ENCODE results near the gene HOXD3.

The HOXD3 gene

DNA sequence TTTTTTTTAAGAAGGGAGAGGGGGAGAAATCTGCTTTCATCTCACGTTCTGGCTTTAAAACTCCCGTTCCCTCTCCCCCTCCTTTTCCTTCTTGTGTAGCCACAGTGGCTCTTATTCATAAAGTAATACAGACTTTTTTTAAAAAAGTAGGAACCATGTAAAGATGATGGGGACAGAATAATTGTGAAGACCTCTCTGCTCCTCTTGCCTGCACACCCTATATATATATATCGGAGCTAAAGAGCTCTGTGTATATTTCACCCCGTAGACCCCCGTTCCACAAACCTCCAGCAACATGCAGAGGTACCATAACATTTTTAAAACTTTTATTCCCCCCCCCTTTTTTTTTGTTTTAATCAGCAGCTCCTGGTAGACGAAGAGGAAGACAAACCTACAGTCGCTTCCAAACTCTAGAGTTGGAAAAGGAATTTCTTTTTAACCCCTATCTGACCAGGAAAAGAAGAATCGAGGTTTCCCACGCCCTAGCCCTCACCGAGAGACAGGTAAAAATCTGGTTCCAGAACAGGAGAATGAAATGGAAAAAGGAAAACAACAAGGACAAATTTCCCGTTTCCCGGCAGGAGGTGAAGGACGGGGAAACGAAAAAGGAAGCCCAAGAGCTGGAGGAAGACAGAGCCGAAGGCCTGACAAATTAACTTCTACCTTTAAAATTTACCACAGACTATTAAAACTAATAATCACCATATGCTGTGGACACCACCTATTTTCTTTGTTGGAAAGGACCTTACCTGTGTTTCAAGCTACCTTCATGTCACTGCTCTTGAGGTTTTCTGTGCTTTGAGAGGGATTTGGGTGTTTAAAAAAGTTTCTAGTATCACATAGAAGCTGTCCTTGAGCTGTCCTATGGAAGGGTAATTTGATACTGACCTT is 25.9 kb upstream of the HOXD3 start:
- H3K27ac ChIP-seq: no peak overlapping the region
- no peaks in the 10 kb centered on the region for H3K36me3 ChIP-seq (ENCODE audit: insufficient read depth)
- TF ChIP-seq, protein P1, sequence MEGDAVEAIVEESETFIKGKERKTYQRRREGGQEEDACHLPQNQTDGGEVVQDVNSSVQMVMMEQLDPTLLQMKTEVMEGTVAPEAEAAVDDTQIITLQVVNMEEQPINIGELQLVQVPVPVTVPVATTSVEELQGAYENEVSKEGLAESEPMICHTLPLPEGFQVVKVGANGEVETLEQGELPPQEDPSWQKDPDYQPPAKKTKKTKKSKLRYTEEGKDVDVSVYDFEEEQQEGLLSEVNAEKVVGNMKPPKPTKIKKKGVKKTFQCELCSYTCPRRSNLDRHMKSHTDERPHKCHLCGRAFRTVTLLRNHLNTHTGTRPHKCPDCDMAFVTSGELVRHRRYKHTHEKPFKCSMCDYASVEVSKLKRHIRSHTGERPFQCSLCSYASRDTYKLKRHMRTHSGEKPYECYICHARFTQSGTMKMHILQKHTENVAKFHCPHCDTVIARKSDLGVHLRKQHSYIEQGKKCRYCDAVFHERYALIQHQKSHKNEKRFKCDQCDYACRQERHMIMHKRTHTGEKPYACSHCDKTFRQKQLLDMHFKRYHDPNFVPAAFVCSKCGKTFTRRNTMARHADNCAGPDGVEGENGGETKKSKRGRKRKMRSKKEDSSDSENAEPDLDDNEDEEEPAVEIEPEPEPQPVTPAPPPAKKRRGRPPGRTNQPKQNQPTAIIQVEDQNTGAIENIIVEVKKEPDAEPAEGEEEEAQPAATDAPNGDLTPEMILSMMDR (conservative IDR thresholded peaks at IDR 0.05; ENCODE audit: low read depth, low read length): no peak
- peaks cover 12% of the 10 kb centered on the region for H3K4me1 ChIP-seq (ENCODE audit: low read depth, poor library complexity, severe bottlenecking)
- H4K20me1 ChIP-seq (ENCODE audit: insufficient read depth): no peaks in the 10 kb centered on the region
- H3K4me3 ChIP-seq (IDR thresholded peaks at IDR 0.05; ENCODE audit: insufficient read depth, low read depth, low read length): no peak overlapping the region
- H3K27me3 ChIP-seq (ENCODE audit: insufficient read depth, low read depth): no peaks in the 10 kb centered on the region
- no peak overlapping the region for H2AFZ ChIP-seq (ENCODE audit: low read depth)
- no peaks in the 10 kb centered on the region for H3K79me2 ChIP-seq (ENCODE audit: insufficient read depth, low read depth)
- H3K9ac ChIP-seq: no peak overlapping the region
- no peak overlapping the region for H3K4me2 ChIP-seq

DNA sequence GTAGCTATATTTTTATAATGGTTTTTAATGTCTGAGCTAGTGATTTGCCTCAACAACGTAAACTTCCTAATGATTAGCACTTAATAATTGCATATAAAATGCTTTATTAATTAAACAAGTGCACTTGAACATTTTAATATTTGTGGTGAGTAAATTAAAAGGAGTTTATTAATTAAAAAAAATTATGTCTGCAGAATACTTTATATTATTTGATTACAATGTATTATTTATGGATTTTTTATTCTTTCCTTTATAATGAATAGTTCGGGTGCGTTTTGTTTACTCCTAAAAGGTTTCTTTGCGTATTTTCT is 25.3 kb upstream of the HOXD3 start:
- no peaks in the 10 kb centered on the region for H3K79me2 ChIP-seq (ENCODE audit: insufficient read depth, low read depth)
- no peaks in the 10 kb centered on the region for H3K36me3 ChIP-seq (ENCODE audit: insufficient read depth)
- H3K27ac ChIP-seq: no peak overlapping the region
- TF ChIP-seq, protein P1 (conservative IDR thresholded peaks at IDR 0.05; ENCODE audit: low read depth, low read length): no peak
- no peak overlapping the region for H3K4me2 ChIP-seq
- no peaks in the 10 kb centered on the region for H3K27me3 ChIP-seq (ENCODE audit: insufficient read depth, low read depth)
- no peak overlapping the region for H2AFZ ChIP-seq (ENCODE audit: low read depth)
- peaks cover 12% of the 10 kb centered on the region for H3K4me1 ChIP-seq (ENCODE audit: low read depth, poor library complexity, severe bottlenecking)
- no peak overlapping the region for H3K4me3 ChIP-seq (IDR thresholded peaks at IDR 0.05; ENCODE audit: insufficient read depth, low read depth, low read length)
- H3K9ac ChIP-seq: no peak overlapping the region
- no peaks in the 10 kb centered on the region for H4K20me1 ChIP-seq (ENCODE audit: insufficient read depth)

DNA sequence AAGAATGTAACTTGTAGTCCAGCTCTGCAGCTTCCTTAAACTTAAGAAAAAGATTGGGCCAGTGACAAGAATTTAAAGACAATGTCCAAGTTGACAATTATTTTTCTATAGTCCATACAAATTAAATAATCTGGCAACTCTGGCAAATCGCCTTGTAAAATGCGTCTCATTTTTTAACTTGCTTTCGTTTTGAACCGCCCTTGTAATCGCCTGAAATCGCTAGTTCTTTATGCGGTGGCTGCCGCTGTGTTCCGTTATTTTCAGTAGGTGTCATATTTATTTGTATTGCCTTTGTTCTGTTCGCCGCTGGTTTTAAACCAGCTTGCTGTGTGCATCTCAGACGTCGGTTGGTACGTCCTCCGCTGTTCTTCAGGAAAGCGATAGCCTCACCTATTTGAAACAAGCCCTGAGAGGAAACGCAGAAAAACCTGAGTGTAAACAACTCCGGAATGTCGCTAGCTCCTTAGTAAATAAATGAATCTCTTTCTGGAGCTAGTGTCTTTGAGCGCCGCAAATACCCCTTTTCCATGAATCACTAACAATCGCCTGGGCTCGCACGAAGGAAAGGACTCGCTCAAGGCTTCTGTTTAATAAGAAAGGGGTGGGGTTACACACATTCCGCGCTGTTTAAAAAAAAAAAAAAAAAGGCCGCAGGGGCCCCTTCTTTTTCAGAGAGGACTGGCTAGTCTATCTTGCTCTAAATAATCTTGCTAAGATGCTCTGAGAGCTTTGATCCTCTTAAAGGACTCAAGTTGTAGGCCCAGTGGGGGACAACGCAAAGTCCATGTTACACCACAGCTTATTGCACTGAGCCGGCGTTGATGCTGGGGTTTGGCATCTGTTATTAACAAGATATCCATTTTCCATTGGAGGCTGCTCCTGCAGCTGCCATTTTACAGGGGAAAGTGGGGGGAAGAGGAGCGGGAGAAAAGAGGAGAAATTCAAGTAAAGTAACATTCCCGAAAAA is 24.6 kb upstream of the HOXD3 start:
- Histone ChIP-seq H3K27me3 (ENCODE audit: insufficient read depth, low read depth) (no peaks in the 10 kb centered on the region), H2AFZ (ENCODE audit: low read depth) (no peak overlapping the region), H3K27ac (no peak overlapping the region), H3K4me3 (IDR thresholded peaks at IDR 0.05; ENCODE audit: insufficient read depth, low read depth, low read length) (no peak overlapping the region), H4K20me1 (ENCODE audit: insufficient read depth) (no peaks in the 10 kb centered on the region), H3K4me2 (no peak overlapping the region), H3K4me1 (ENCODE audit: low read depth, poor library complexity, severe bottlenecking) (peaks cover 19% of the 10 kb centered on the region), H3K36me3 (ENCODE audit: insufficient read depth) (no peaks in the 10 kb centered on the region), H3K9ac (no peak overlapping the region), H3K79me2 (ENCODE audit: insufficient read depth, low read depth) (no peaks in the 10 kb centered on the region)
- TF ChIP-seq, protein P1 (conservative IDR thresholded peaks at IDR 0.05; ENCODE audit: low read depth, low read length): no peak

DNA sequence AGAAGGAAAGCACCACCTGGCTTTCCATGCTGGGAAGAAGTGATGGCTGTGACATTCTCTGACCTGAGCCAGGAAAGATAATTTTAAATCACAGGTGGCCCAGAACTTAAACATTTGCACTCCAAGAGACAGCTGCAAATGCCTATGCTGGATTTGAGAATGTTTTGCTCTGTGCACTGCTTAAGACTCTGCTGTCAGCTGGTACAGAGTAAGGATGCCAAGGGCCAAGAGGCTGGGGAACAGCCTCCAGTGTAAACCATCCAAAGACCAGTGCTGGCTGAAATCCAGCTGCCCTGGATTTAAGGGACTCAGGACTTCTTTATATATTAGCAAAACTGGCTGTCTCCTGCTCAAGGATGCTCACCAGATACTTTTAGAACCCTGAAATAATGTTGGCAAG is 23.7 kb upstream of the HOXD3 start:
- H2AFZ ChIP-seq (ENCODE audit: low read depth): no peak overlapping the region
- H3K79me2 ChIP-seq (ENCODE audit: insufficient read depth, low read depth): no peaks in the 10 kb centered on the region
- TF ChIP-seq, protein P1 (conservative IDR thresholded peaks at IDR 0.05; ENCODE audit: low read depth, low read length): no peak
- H3K4me3 ChIP-seq (IDR thresholded peaks at IDR 0.05; ENCODE audit: insufficient read depth, low read depth, low read length): no peak overlapping the region
- H3K36me3 ChIP-seq (ENCODE audit: insufficient read depth): no peaks in the 10 kb centered on the region
- H3K9ac ChIP-seq: no peak overlapping the region
- H3K4me1 ChIP-seq (ENCODE audit: low read depth, poor library complexity, severe bottlenecking): peaks cover 26% of the 10 kb centered on the region
- H4K20me1 ChIP-seq (ENCODE audit: insufficient read depth): no peaks in the 10 kb centered on the region
- no peaks in the 10 kb centered on the region for H3K27me3 ChIP-seq (ENCODE audit: insufficient read depth, low read depth)
- no peak overlapping the region for H3K27ac ChIP-seq
- H3K4me2 ChIP-seq: no peak overlapping the region

Data from KMS-11 (cell line).